Measurements from ENCODE around the gene ESPN. TPM values are rescaled to one million over a fixed set of nuclear protein-coding genes. Genes with fewer than 3 reads are reported as not detected.
"Not testable (repeated sequence)": the region's sequence is repeated elsewhere in the genome, so short reads cannot be mapped to it uniquely, and the experiment has no call there.

The ESPN gene
- total RNA-seq, 1 donor from 2014 or later: 14.4 TPM

DNA sequence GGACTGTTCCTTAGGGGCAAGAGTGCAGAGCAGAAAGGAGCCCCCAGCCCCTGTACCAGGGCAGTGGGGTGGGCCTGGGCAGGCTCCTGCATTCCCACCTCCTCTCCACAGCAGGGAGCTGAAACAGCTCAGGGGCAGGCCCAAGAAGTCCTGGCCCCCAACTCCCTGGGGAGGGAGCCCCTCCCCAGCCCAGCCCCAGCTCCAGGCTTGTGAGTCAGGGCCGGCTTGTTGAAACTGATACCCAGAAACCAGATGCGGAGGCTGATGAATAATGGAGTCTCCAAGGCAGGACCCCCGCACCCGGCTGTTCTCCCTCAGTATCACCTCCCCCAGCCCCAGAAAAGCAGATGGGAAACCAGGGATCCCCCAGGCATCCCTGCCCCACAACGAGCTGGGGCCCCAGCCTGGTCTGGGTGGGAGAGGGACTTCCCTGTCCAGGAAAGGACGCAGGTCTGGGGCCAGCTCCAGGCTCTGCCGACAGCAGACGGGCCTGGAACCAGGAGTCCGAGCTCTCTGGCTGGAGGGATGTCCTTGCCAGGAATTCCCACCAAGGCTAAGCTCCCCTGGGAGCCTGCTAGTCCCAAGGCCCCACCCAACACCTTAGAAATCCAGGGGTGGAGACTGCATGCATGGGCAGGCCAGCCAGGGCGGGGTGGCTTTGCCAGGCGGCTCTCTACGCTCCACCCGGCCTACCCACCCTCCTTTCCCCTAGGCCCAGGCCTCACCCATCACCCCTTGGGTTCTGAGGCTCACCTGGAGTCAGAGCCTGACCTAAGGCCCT lies 64.2 kb downstream of the ESPN start:
- no peak for DNase-seq (ENCODE audit: low spot score)
- intact Hi-C loops (cut with DNase I): no loop called here
- no peak for ATAC-seq

DNA sequence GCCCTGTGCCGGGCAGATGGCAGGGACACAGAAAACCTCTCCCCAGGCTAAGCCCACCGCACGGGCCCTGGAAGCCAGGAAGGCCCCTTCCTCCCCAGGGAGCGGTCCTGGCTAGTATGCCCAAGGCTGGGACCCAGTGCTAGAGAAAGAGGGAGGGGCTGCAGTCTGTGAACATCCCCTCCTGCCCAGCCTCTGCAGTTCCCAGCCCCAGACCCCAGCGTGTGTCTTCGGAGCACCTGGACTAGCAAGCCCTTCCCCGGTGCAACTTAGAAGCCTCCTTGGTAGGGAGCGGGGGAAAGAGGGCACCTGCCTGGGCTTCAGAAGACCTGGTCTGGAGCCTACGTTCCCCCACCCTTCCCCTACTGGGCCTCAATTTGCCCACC lies 64.8 kb downstream of the ESPN start:
- ATAC-seq: no peak
- intact Hi-C loops (cut with DNase I): no loop called here

DNA sequence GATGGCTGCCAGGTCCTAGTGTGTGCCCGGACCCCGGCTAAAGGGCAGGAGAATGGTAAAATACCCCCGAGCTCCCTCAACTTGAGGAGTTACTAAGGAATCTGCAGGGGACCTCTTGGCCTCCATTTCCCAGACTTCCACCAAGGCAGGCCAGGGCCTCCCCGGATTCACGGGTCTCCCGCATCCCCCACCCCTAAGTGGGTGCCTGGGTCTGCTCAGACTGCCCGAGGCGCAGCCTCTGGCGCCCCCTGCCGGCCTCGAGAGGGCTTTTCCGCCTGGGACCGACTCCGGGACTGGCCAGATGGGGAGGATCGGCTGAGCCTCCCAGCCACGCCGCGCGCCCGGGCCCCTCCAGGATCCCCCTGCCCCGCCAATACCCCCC lies 65.2 kb downstream of the ESPN start:
- DNase-seq (ENCODE audit: low spot score) (peak; percentile 78), ATAC-seq (peak; percentile 78)
- intact Hi-C loops (cut with DNase I): no loop called here

More for the DNA sequence above, 64.8 kb downstream of the ESPN start:
- DNase-seq (ENCODE audit: low spot score): no peak

DNA sequence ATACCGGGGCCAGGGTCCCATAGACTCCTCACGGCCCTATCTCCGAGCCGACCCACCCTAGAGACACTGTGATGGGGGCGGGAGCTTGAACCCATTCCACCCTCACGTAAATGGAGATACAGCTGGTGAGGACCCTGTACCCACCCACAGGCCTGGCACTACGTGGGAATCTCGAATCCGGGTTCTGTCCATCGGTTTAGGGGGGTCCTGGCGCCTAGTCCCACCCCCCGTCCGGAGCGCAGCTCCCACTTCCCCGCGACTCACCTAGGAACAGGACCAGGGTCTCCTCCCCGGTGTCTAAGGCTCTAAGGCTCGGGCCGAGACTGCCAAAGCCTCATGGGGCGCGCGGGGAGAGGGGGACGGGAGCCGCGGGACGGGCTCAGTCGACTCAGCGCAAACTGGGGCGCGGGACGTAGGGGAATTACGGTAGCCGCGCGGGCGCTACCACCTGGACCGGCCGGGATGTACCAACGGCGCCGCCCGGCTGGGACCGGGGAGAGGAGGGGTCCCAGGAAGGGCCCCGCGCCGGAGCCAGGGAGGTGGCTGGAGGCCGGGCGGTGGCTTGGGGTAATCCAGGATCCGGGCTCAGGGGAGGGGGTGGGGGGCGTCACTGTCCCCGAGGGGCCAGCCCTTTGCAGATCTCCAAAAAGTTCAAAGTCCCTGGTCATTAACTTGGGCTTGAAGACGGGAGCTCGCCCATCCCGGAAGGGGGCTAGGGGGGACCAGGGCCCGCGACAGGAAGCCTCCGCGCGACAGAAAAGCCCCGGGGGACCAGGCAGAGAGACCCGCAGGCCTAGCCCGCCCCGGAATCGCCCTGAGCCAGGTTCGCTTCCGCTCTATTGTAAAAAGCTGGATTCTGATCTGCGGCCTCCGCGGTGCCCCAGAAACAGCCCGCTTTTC lies 65.9 kb downstream of the ESPN start:
- ATAC-seq (peak; percentile 65), DNase-seq (ENCODE audit: low spot score) (no peak)
- intact Hi-C loops (cut with DNase I): no loop called here

DNA sequence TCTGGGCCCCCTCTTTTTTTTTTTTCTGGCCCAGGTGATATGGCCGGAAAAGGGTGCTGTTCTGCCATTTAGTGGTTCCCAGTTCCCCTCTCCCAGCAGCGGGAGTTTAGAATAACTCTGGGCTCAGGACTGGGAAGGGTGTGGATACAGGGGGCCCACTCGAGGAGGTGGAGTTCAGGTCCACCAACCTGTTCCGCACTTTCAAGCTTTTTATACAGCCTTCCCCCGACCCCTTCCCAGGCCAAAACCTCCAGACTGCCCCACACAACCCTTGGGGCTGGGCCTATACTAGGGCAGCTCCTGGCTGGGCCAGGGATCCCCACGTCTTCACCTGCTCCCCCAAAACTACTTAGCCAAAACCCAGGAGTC lies 66.5 kb downstream of the ESPN start:
- ATAC-seq: no peak
- DNase-seq (ENCODE audit: low spot score): no peak
- intact Hi-C loops (cut with DNase I): no loop called here

DNA sequence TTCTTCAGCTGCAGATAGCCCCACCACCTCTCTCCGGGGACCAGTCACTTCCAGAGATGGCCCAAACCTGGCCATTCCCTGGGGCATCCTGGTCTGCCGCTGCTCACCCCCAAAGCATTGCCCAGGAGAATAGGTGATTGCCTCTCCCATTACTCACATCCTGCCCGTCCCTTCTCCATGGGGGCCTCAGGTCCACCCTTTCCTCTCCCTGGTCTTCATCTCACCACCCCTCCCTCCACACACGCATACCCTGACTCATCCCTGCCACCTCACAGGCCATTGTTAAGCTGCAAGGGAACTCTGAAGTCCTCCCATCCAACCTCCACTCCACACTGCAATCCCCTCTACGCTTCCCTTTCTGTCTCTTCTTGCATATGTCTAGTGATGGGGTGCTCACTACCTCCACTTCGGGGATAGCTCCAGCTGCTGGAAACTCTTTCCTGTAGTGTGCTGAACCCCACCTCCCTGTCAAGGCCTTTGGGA lies 66.9 kb downstream of the ESPN start, which contains the start of gene PLEKHG5:
PLEKHG5 (minus strand) TSS at position 188 of the 483 bp plus-strand sequence. CDS start 14,096 bp downstream, outside the sequence.
- DNase-seq (ENCODE audit: low spot score) (no peak), ATAC-seq (no peak)
- intact Hi-C loops (cut with DNase I): no loop called here

DNA sequence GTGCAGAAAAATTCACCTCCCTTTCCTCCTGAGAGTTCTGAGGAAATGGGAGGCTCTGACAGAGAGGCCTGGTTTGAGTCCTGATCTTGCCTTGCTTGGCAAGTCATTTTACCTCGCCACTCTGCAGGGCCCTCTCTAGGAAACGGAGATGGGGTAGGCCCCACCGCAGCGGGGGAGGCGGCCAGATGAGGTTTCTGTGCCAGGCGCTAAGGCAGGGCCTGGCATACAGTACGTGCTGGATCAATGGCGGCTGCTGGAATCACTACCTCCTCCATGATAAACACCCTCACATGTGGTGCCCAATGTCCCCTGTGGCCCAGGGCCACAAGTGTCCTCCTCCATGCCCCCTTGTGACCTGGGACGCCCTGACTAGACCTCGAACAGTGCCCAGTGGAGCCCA lies 67.4 kb downstream of the ESPN start:
- DNase-seq (ENCODE audit: low spot score) (no peak), ATAC-seq (no peak)
- intact Hi-C loops (cut with DNase I): no loop called here

DNA sequence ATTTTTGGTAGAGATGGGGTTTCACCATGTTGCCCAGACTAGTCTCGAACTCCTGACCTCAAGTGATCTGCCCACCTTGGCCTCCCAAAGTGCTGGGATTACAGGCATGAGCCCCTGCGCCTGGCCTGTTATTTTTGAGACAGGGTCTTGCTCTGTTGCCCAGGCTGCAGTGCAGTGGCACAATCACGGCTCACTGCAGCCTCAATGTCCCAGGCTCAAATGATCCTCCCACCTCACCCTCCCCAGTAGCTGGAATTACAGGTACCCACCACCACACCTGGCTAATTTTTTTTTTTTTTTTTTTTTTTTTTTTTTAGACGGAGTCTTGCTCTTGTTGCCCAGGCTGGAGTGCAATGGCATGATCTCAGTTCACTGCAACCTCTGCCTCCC lies 69.3 kb downstream of the ESPN start:
- ATAC-seq; DNase-seq (ENCODE audit: low spot score); intact Hi-C loops (cut with DNase I): not testable (repeated sequence)

DNA sequence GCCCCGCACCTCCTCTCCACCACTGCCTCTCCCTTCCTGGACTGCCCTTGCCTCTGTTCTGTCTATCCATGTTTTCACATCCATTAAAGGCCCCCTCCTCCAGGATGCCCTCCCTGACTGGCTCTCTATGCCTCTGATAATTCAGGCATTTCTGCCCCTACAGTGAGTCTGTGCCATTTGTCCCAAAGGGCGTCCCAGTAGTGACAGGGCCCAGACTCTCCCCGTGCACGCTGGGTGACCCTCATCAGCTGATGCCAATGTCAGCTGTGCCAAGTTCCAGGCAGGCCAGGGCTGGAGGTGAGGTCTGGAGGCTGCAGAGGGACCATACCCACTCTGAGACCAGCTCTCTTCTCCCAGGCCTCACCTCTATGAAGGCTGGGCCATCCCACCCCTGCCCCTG lies 70.1 kb downstream of the ESPN start:
- intact Hi-C loops (cut with DNase I): no loop called here
- DNase-seq (ENCODE audit: low spot score) (no peak), ATAC-seq (no peak)

DNA sequence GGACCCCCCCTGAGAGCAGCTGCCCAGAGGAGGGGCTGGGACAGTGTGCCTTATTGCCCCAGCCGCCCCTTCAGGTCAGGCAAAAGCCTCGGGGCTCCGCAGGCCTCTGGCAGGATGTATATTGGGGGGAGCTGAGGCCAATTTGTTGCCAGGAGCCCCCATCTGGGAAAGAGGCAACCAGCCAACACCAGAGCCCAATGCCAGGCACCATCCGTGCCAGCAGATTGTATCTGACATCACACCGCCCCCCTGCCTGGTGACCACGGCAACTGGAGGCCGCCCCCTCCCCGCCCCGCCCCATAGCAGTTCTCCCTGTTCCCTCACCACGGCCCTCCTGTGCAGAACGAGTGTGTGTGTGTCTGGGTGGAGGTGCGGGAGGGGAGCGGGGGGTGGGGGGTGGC lies 70.5 kb downstream of the ESPN start:
- ATAC-seq (no peak), DNase-seq (ENCODE audit: low spot score) (no peak)
- intact Hi-C loops (cut with DNase I): no loop called here

DNA sequence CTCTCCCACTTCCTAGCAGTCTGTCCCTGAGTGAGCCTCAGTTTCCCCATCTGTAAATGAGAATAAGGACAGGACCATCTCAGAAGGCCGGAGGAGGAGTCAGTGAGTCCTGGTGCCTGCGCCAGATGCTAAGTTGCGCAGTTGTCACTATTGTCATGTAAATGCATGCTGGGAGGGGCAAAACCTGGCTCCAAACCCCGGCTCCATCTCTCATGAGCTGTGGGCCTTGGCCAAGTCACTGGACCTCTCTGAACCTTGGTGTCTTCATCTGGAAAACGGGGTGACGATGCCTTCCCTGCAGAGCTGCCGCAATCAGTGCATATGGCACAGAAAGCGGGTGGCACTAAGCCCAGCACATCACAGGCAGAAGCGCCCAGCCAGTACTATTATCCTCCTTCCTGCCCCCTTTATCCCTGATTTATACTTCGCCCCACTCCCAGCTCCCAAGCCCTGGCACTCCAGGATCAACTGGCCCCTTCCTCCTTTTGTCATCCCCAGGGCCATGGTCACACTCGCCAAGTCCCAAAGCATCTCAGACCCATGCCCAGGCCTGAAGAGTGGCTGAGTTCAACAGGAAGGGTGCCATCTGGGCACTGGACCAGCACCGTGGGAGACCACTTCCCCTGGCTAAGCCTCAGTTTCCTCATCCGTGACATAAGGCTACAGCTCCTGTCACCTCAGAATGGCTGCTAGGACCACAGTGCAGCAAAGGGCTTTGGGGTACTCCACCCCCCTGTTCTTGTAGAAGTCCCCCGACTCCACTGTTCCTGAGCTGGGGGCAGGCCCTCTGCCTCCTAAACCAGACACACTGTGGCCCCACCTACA lies 71.2 kb downstream of the ESPN start:
- intact Hi-C loops (cut with DNase I): no loop called here
- no peak for DNase-seq (ENCODE audit: low spot score)

DNA sequence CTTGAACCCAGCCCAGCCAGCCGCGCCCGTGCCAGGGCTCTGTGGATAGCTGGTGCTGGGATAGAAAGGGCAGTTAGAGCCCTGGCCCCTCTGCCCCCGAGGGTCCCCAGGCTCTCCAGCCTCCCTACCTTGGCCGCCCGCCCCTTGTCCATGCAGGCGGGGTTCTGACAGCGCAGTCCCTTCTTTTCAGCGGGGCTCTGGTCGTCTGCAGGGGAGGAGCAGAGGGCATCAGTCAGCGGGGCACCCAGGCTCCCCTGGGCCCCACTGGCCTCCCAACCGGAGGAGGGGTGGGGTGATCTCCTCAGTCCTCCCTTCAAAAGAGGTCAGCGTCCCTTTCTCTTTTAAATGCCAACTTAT lies 71.8 kb downstream of the ESPN start:
- ATAC-seq (no peak), DNase-seq (ENCODE audit: low spot score) (no peak)
- intact Hi-C loops (cut with DNase I): no loop called here

More for the DNA sequence above, 71.2 kb downstream of the ESPN start:
- ATAC-seq: no peak

DNA sequence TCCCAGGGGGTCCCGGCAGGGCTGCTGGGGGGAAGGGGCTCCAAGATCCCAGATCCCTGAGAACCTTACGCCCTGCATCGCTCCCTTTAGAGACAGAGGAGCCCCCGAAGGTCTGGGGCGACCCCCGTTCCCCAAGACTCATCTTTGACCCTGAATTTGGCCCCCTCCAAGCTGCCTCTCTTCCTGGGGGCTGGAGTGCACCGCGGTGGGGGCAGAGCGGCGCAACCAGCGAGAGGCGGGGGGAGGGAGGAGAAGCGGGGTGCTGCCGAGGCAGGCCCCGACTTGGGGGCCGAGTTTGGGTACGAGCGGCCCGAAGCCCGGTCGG lies 72.3 kb downstream of the ESPN start:
- intact Hi-C loops (cut with DNase I): no loop called here
- no peak for DNase-seq (ENCODE audit: low spot score)
- no peak for ATAC-seq

DNA sequence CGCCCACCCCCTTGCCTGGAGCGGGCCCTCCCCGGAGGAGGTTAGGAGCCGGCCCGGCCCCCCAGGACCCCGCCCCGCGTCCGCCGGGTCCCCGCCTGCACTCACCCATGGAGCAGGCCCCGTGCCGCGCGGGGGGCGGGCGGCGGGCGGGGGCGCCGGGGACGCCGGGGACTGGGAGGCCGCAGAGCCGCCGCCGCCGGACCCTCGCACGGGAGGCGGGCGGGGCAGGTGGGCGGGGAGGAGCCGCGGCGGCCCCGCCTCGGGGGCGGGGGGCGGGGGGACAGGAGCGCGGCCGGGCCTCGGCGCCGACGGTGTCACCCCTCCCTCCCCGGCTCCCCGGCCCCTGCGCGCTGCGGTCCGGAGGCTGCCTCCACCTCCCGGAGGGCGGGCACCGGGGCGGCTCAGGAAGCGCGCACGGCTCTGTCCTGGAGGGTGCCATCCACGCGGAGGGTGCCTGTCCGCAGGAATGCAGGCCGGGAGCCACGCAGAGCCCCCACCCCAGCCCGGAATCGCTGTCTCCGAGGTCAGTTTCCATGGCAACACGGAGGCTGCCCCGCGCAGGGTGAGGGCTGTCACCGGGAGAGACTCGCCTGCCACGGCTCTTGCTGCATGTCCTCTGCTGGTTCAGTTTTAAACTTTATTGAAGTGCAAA lies 72.8 kb downstream of the ESPN start:
- intact Hi-C loops (cut with DNase I): no loop called here
- peak; percentile 33 for ATAC-seq
- no peak for DNase-seq (ENCODE audit: low spot score)

DNA sequence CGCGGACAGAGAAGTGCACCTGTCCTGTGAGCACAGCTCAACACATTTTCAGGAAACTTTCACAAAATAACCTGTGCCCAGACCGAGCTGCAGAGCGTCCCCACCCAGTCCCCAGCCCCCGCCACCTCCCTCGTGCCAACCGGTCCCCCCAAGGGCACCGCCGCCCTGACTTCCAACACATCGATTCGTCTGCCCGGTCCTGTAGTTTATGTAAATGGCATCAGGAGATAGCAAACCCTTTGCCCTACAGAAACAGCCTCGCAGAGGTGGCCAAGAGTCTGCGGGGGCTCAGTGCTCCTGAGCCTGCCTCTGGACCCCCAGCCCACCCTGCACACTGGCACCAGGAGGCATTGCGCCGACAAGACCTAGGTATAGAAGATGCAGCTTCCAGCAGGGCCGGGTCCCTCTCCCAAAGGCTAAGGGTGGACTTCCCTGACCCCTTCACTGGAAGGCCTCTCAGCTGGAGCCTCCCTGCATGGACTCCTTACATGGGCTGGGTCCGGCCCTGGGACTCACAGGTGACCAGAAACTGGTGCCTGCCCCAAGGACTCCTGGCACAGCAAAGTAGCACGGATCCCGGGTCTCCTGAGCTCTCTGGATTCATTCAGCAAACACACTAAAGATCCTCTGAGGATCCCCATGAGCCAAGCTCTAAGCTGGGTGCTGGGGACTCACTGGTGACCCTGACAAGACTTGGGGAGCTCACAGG lies 73.4 kb downstream of the ESPN start:
- intact Hi-C loops (cut with DNase I): no loop called here
- ATAC-seq: no peak
- DNase-seq (ENCODE audit: low spot score): no peak

DNA sequence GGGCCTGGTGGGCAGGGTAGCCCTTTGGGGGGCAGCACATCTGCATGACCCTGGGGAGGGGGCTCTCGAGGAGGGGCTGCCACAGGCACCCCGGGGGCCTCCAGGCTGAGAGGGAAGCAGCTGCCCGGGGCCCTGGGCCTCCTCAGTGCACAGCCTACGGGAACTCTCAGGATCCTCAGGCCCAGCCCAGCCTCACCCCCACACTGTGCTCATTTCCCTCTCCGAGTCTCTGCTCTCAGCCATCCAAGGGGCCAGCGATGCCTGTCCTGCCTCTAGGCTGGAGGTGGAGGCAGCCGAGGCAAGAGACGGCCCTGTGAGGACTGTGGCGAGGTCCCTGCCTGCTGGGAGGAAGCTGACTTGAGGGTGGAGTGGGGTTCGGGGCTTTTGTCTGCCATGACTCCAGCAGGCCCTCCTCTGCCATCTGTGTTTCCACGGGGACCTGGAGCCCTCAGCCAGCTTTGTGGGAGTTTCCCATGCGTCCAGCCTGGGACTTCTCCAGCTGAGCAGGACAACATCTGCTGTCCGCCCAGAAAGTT lies 74.1 kb downstream of the ESPN start:
- ATAC-seq (no peak), DNase-seq (ENCODE audit: low spot score) (no peak)
- intact Hi-C loops (cut with DNase I): no loop called here

DNA sequence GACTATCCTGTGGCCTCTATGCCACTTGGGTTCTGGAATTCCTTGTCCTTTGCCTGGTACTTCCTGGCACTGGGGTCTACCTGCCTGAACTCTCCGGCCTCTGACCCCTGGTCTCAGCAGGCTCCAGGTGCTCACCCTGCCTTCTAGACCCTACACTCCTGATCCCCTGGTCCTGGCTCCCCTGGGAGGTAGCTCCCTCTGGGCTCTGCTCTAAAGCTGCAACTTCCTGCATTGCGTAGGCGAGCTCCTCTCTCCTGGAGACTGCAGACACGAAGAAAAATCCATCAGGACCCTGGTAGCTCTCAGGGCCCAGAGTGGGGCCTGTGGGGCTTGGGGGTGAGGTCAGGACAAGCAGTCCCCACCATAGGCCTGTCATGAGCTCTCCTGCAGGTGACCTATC lies 74.7 kb downstream of the ESPN start:
- ATAC-seq (no peak), DNase-seq (ENCODE audit: low spot score) (no peak)
- intact Hi-C loops (cut with DNase I): no loop called here

Data from sciatic nerve (tissue), 2 donors.